Mucosa of rectum (tissue), 2 donors: ENCODE measurements around the gene STON1.
A peak's percentile ranks its signal among the peaks of the same experiment; 100 is the strongest.

Source experiments
- H3K27ac ChIP-seq, 2 donors: one replicate each; pipeline ENCODE4 v1.7.0; 2013; ENCODE audit warnings: inconsistent platforms in 2 of 2, low read depth in 2 of 2, low read length in 2 of 2
- H3K27me3 ChIP-seq, 2 donors: one replicate each; pipeline ENCODE4 v1.7.0; 2013; ENCODE audit warnings: low read length in 2 of 2; ENCODE audit not compliant: control insufficient read depth in 2 of 2, insufficient read depth in 2 of 2
- H3K36me3 ChIP-seq, 2 donors: one replicate each; pipeline ENCODE4 v1.7.0; 2013; ENCODE audit warnings: low read length in 2 of 2; ENCODE audit not compliant: control insufficient read depth in 2 of 2, insufficient read depth in 2 of 2
- H3K4me1 ChIP-seq, 2 donors: one replicate each; pipeline ENCODE4 v1.7.0; 2013; ENCODE audit warnings: low read length in 2 of 2, mild to moderate bottlenecking in 1 of 2; ENCODE audit not compliant: control insufficient read depth in 2 of 2, insufficient read depth in 2 of 2
- H3K4me3 ChIP-seq, 2 donors: one replicate each; pipeline ENCODE4 v1.7.0; 2013; ENCODE audit warnings: low read length in 2 of 2
- H3K9ac ChIP-seq, 2 donors: one replicate each; pipeline ENCODE4 v1.7.0; 2013; ENCODE audit warnings: low read length in 2 of 2, low read depth in 1 of 2, mild to moderate bottlenecking in 1 of 2
- H3K9me3 ChIP-seq, 2 donors: one replicate each; pipeline ENCODE4 v1.7.0; 2013; ENCODE audit warnings: low read length in 2 of 2; ENCODE audit not compliant: control insufficient read depth in 2 of 2
- donor health status: healthy.
- donor health status: Normal muscosa, but diverticular disease.

STON1 gene

GRCh38 chr2:48527226-48527885, 2.6 kb upstream of the STON1 start:
- Histone ChIP-seq H3K9me3 (no peaks in the 10 kb centered on the region), H3K27me3 (no peaks in the 10 kb centered on the region), H3K4me1 (peaks cover 0 to 7% of the 10 kb centered on the region in 2 donors), H3K9ac (no peak overlapping the region), H3K36me3 (no peaks in the 10 kb centered on the region), H3K27ac (no peak overlapping the region), H3K4me3 (no peak overlapping the region)

- Histone ChIP-seq H3K4me1 (peaks cover 0 to 7% of the 10 kb centered on the region in 2 donors), H3K27me3 (no peaks in the 10 kb centered on the region), H3K9ac (no peak overlapping the region), H3K27ac (no peak overlapping the region), H3K9me3 (no peaks in the 10 kb centered on the region), H3K4me3 (no peak overlapping the region), H3K36me3 (no peaks in the 10 kb centered on the region)
These were observed 1.5 kb upstream of the STON1 start for GRCh38 chr2:48528431-48528830.

GRCh38 chr2:48529194-48529593, 760 bp upstream of the STON1 start:
- peak overlapping the region in 1 of 2 donors; percentile 18 for H3K4me3 ChIP-seq
- no peak overlapping the region for H3K27ac ChIP-seq
- no peaks in the 10 kb centered on the region for H3K9me3 ChIP-seq
- no peaks in the 10 kb centered on the region for H3K36me3 ChIP-seq
- no peaks in the 10 kb centered on the region for H3K27me3 ChIP-seq
- peaks cover 0 to 7% of the 10 kb centered on the region in 2 donors for H3K4me1 ChIP-seq
- H3K9ac ChIP-seq = no peak overlapping the region

- no peaks in the 10 kb centered on the region for H3K27me3 ChIP-seq
- H3K4me1 ChIP-seq = peaks cover 0 to 7% of the 10 kb centered on the region in 2 donors
- peak overlapping the region; percentile 53 to 64 for H3K4me3 ChIP-seq
- H3K36me3 ChIP-seq = no peaks in the 10 kb centered on the region
- H3K9ac ChIP-seq = no peak overlapping the region
- H3K9me3 ChIP-seq = no peaks in the 10 kb centered on the region
- peak overlapping the region in 1 of 2 donors; percentile 52 for H3K27ac ChIP-seq
These were observed 300 bp upstream of the STON1 start for GRCh38 chr2:48529676-48530032.

- H3K36me3 ChIP-seq = no peaks in the 10 kb centered on the region
- H3K4me1 ChIP-seq = no peaks in the 10 kb centered on the region
- H3K4me3 ChIP-seq = peak overlapping the region; percentile 65 to 71
- no peaks in the 10 kb centered on the region for H3K27me3 ChIP-seq
- H3K27ac ChIP-seq = peak overlapping the region; percentile 60 to 69
- no peaks in the 10 kb centered on the region for H3K9me3 ChIP-seq
- peak overlapping the region; percentile 44 to 52 for H3K9ac ChIP-seq
These were observed 1.2 kb downstream of the STON1 start for GRCh38 chr2:48531141-48531648.

- Histone ChIP-seq H3K9ac (no peak overlapping the region), H3K36me3 (no peaks in the 10 kb centered on the region), H3K27me3 (no peaks in the 10 kb centered on the region), H3K4me1 (no peaks in the 10 kb centered on the region), H3K9me3 (no peaks in the 10 kb centered on the region), H3K27ac (no peak overlapping the region), H3K4me3 (no peak overlapping the region)
These were observed 2.2 kb downstream of the STON1 start for GRCh38 chr2:48532174-48532573.

GRCh38 chr2:48532824-48533223, 2.9 kb downstream of the STON1 start:
- H3K9ac ChIP-seq = no peak overlapping the region
- no peaks in the 10 kb centered on the region for H3K36me3 ChIP-seq
- H3K27me3 ChIP-seq = no peaks in the 10 kb centered on the region
- H3K9me3 ChIP-seq = no peaks in the 10 kb centered on the region
- H3K27ac ChIP-seq = no peak overlapping the region
- H3K4me3 ChIP-seq = no peak overlapping the region
- no peaks in the 10 kb centered on the region for H3K4me1 ChIP-seq

- H3K27ac ChIP-seq = no peak overlapping the region
- no peaks in the 10 kb centered on the region for H3K9me3 ChIP-seq
- H3K36me3 ChIP-seq = no peaks in the 10 kb centered on the region
- no peak overlapping the region for H3K9ac ChIP-seq
- no peak overlapping the region for H3K4me3 ChIP-seq
- H3K4me1 ChIP-seq = no peaks in the 10 kb centered on the region
- H3K27me3 ChIP-seq = no peaks in the 10 kb centered on the region
These were observed 4.8 kb downstream of the STON1 start for GRCh38 chr2:48534781-48535180.

GRCh38 chr2:48540237-48540935, 10.4 kb downstream of the STON1 start:
- H3K4me3 ChIP-seq = no peak overlapping the region
- no peaks in the 10 kb centered on the region for H3K36me3 ChIP-seq
- no peak overlapping the region for H3K27ac ChIP-seq
- no peak overlapping the region for H3K9ac ChIP-seq
- no peaks in the 10 kb centered on the region for H3K9me3 ChIP-seq
- H3K4me1 ChIP-seq = no peaks in the 10 kb centered on the region
- H3K27me3 ChIP-seq = no peaks in the 10 kb centered on the region

GRCh38 chr2:48541666-48542389, 11.9 kb downstream of the STON1 start:
- no peak overlapping the region for H3K4me3 ChIP-seq
- no peak overlapping the region for H3K9ac ChIP-seq
- H3K27ac ChIP-seq = no peak overlapping the region
- no peaks in the 10 kb centered on the region for H3K27me3 ChIP-seq
- no peaks in the 10 kb centered on the region for H3K9me3 ChIP-seq
- no peaks in the 10 kb centered on the region for H3K36me3 ChIP-seq
- no peaks in the 10 kb centered on the region for H3K4me1 ChIP-seq
